HG03039 (cell line): Measurements from ENCODE around the gene DCAF17.
"Not testable (repeated sequence)": the region's sequence is repeated elsewhere in the genome, so short reads cannot be mapped to it uniquely, and the experiment has no call there.

Experiments
- ATAC-seq: cut with Tn5 transposase; IDR thresholded peaks from one replicate; pipeline ENCODE4 v1.9.1; 2021; ENCODE audit warnings: mild to moderate bottlenecking, moderate library complexity; ENCODE audit not compliant: unreplicated experiment

Gene DCAF17

GRCh38 chr2:171447675-171448074 lies 13.6 kb downstream of the DCAF17 start:
- no peak for ATAC-seq

- no peak for ATAC-seq
Measured at GRCh38 chr2:171451074-171451473, 17.0 kb downstream of the DCAF17 start.

GRCh38 chr2:171452773-171453172 lies 18.7 kb downstream of the DCAF17 start:
- ATAC-seq = no peak

GRCh38 chr2:171459498-171459897 lies 25.5 kb downstream of the DCAF17 start:
- no peak for ATAC-seq

- ATAC-seq = no peak
Measured at GRCh38 chr2:171460537-171460936, 26.5 kb downstream of the DCAF17 start.

GRCh38 chr2:171469176-171469575 lies 35.1 kb downstream of the DCAF17 start:
- no peak for ATAC-seq

- no peak for ATAC-seq
Measured at GRCh38 chr2:171470129-171470528, 36.1 kb downstream of the DCAF17 start.

- ATAC-seq = no peak
Measured at GRCh38 chr2:171475979-171476378, 42.0 kb downstream of the DCAF17 start.

GRCh38 chr2:171478345-171478744 lies 44.3 kb downstream of the DCAF17 start:
- ATAC-seq = no peak

- ATAC-seq = no peak
Measured at GRCh38 chr2:171479154-171479814, 45.3 kb downstream of the DCAF17 start.

GRCh38 chr2:171480908-171481307 lies 46.9 kb downstream of the DCAF17 start:
- no peak for ATAC-seq

- no peak for ATAC-seq
Measured at GRCh38 chr2:171482308-171482707, 48.3 kb downstream of the DCAF17 start.

- no peak for ATAC-seq
Measured at GRCh38 chr2:171482877-171483276, 48.9 kb downstream of the DCAF17 start.

- no peak for ATAC-seq
Measured at GRCh38 chr2:171483793-171484192, 49.8 kb downstream of the DCAF17 start.

GRCh38 chr2:171485116-171485515 lies 51.1 kb downstream of the DCAF17 start:
- ATAC-seq = no peak

GRCh38 chr2:171487201-171487600 lies 53.2 kb downstream of the DCAF17 start:
- ATAC-seq = no peak

GRCh38 chr2:171487803-171488259 lies 53.8 kb downstream of the DCAF17 start:
- ATAC-seq = no peak

- ATAC-seq = no peak
Measured at GRCh38 chr2:171490577-171490976, 56.6 kb downstream of the DCAF17 start.

- ATAC-seq = no peak
Measured at GRCh38 chr2:171491292-171491691, 57.3 kb downstream of the DCAF17 start.

GRCh38 chr2:171492664-171493063 lies 58.6 kb downstream of the DCAF17 start:
- ATAC-seq = no peak

- not testable (repeated sequence) for ATAC-seq
Measured at GRCh38 chr2:171497664-171498063, 63.6 kb downstream of the DCAF17 start.

- no peak for ATAC-seq
Measured at GRCh38 chr2:171505374-171505773, 71.3 kb downstream of the DCAF17 start.
